GM13976 (cell line): ENCODE results near the gene TRIM24.

Experiments
- DNase-seq: peaks from one replicate; pipeline ENCODE4 v3.0.0; 2012; ENCODE audit warnings: low spot score
- CTCF ChIP-seq: IDR thresholded peaks from 2 replicates; pipeline ENCODE4 v1.5.1; 2012; ENCODE audit warnings: borderline replicate concordance, mild to moderate bottlenecking; ENCODE audit not compliant: insufficient read depth; ENCODE audit errors: extremely low read depth, missing control alignments, control extremely low read depth
- in situ Hi-C: fragments of 300-500 bp; cut with MboI; formaldehyde crosslinking; loops from one replicate; pipeline ENCODE4 v1.12.0; 2022; ENCODE audit warnings: low sequenced_read_pairs, mixed read lengths, inconsistent platforms; ENCODE audit not compliant: unreplicated experiment

Gene TRIM24

GRCh38 chr7:138579671-138580070 is 119.6 kb downstream of the TRIM24 start:
- no peak for DNase-seq
- no peak for TF ChIP-seq CTCF
- in situ Hi-C loops, result no loop called here

- in situ Hi-C loops, result no loop called here
- TF ChIP-seq CTCF, result no peak
Observed at GRCh38 chr7:138581065-138581464, 121.0 kb downstream of the TRIM24 start.

GRCh38 chr7:138584283-138584682 is 124.2 kb downstream of the TRIM24 start:
- DNase-seq, result no peak
- no peak for TF ChIP-seq CTCF
- in situ Hi-C loops, result no loop called here

More at GRCh38 chr7:138581065-138581464, 121.0 kb downstream of the TRIM24 start:
- DNase-seq, result no peak

- in situ Hi-C loops, result no loop called here
- no peak for TF ChIP-seq CTCF
- no peak for DNase-seq
Observed at GRCh38 chr7:138584696-138585095, 124.6 kb downstream of the TRIM24 start.

- in situ Hi-C loops, result no loop called here
- no peak for TF ChIP-seq CTCF
Observed at GRCh38 chr7:138585283-138585993, 125.4 kb downstream of the TRIM24 start.

GRCh38 chr7:138587485-138587884 is 127.4 kb downstream of the TRIM24 start:
- no peak for DNase-seq
- in situ Hi-C loops, result no loop called here
- no peak for TF ChIP-seq CTCF

More at GRCh38 chr7:138585283-138585993, 125.4 kb downstream of the TRIM24 start:
- DNase-seq, result no peak
